Anterior cingulate cortex (tissue), 58 donors: ENCODE data around the gene SPRR4.
"Not testable (repeated sequence)": the region's sequence is repeated elsewhere in the genome, so short reads cannot be mapped to it uniquely, and the experiment has no call there.

Experiments used
- DNase-seq, 58 donors: peaks; one replicate each; lab custom pipeline; 2025; lab: John Stamatoyannopoulos, UW

The SPRR4 gene

DNA sequence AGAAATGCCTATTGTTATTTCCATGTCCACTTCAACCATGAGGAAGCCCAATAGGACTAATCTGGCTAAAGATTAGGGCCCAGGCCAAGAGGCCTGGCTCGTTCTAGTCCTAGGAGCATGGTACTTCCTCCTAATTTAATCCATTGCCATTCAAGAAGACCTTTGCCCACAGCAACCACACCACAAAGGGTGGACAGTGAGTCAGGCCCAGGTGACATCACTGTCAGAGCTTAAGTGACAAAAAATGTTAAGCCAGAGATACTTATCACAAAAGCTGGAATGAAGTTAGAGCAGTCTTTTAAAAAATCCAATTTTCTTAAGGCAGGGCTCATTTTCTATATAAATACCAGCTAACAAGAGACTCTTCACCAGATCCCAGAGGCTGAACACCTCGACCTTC is 30.9 kb downstream of the SPRR4 start, which contains the start of gene SPRR3:
Gene SPRR3, plus strand, starts transcription at position 368 of the 400 bp plus-strand sequence. CDS start 1,272 bp downstream, outside the sequence.
- no peak for DNase-seq

- DNase-seq = not testable (repeated sequence)
These were observed 40.8 kb downstream of the SPRR4 start for GRCh38 chr1:153011235-153011758.

GRCh38 chr1:153021829-153022228 is 51.4 kb downstream of the SPRR4 start:
- not testable (repeated sequence) for DNase-seq
